Heart left ventricle (tissue), 16 donors: Measurements from ENCODE around the gene SLC2A4. TPM values are rescaled to one million over a fixed set of nuclear protein-coding genes. Genes with fewer than 3 reads are reported as not detected.

ENCODE experiments used
- ATAC-seq, 4 donors: fragments of 200-7000 bp; cut with Tn5 transposase; one replicate each; pipeline ENCODE4 v1.9.1; 2020 to 2022; ENCODE audit warnings: moderate library complexity in 4 of 4, mild to moderate bottlenecking in 3 of 4, moderate number of reproducible peaks in 1 of 4
- DNase-seq, 5 donors: peaks; one replicate each; pipeline ENCODE4 v3.0.0-alpha.2; 2020
- H3K27ac ChIP-seq, 12 donors: fragments of 200-600 bp; sonication (generic) in 4 of 12; one replicate each; pipeline versions ENCODE4 v1.5.0 to v1.8.0; 2016 to 2022; ENCODE audit warnings: mild to moderate bottlenecking in 2 of 12
- H3K27me3 ChIP-seq, 9 donors: fragments of 200-600 bp; sonication (generic) in 2 of 9; one replicate each; pipeline versions ENCODE4 v1.5.1 to v1.8.0; 2016 to 2022; ENCODE audit warnings: mild to moderate bottlenecking in 3 of 9
- H3K36me3 ChIP-seq, 9 donors: fragments of 200-600 bp; sonication (generic) in 2 of 9; one replicate each; pipeline versions ENCODE4 v1.5.0 to v1.8.0; 2018 to 2022; ENCODE audit warnings: mild to moderate bottlenecking in 2 of 9
- H3K4me1 ChIP-seq, 12 donors: fragments of 200-600 bp; sonication (generic) in 4 of 12; one replicate each; pipeline versions ENCODE4 v1.5.0 to v1.8.0; 2016 to 2022; ENCODE audit warnings: mild to moderate bottlenecking in 3 of 12
- H3K4me3 ChIP-seq, 12 donors: fragments of 200-600 bp; sonication (generic) in 4 of 12; one replicate each; pipeline versions ENCODE4 v1.5.0 to v1.8.0; 2017 to 2022; ENCODE audit warnings: mild to moderate bottlenecking in 9 of 12, moderate library complexity in 4 of 12
- H3K9me3 ChIP-seq, 12 donors: fragments of 200-600 bp; sonication (generic) in 4 of 12; one replicate each; pipeline versions ENCODE4 v1.5.0 to v1.8.0; 2016 to 2022; ENCODE audit warnings: mild to moderate bottlenecking in 1 of 12
- CTCF ChIP-seq, 12 donors: fragments of 200-600 bp; sonication (generic) in 4 of 12; IDR thresholded peaks; one replicate each; pipeline versions ENCODE4 v1.5.0 to v1.8.0; 2018 to 2022; ENCODE audit warnings: antibody characterized with exemption in 12 of 12, mild to moderate bottlenecking in 5 of 12
- POLR2A ChIP-seq, 2 donors: fragments of 450-650 bp; IDR thresholded peaks; one replicate each; pipeline ENCODE4 v1.6.1; 2017; ENCODE audit warnings: antibody characterized with exemption in 2 of 2, mild to moderate bottlenecking in 2 of 2, moderate library complexity in 2 of 2
- WGBS, 4 donors: extraction: QIAGEN DNeasy Blood & Tissue Kit in 2 of 4; methylation state at CpG; one replicate each; pipeline versions ENCODE4 v1.1.5 to v1.1.7; 2013 to 2018; 5-methylcytosine and 5-hydroxymethylcytosine counted together
- intact Hi-C, 10 donors: fragments of 100-400 bp; cut with DNase I; formaldehyde crosslinking; loops; one replicate each; pipeline versions ENCODE4 v1.11.1 to v1.14.2; 2022
- polyA plus RNA-seq, 2 donors: library from polyadenylated mRNA; stranded (reverse); fragments of 200-250 nt; gene quantifications; one replicate each; pipeline ENCODE4 v1.2.3, GENCODE V29; 2013
- total RNA-seq, 9 donors: library from RNA; depleted of rRNA in 2 of 9; stranded (reverse); fragments of >200 nt in 2 of 9; fragmentation: NEBNext Ultra II Directional in 3 of 9; extraction: Animal tissue kit (Norgen Biotek cat#: 25700) in 3 of 9; gene quantifications; one replicate each; pipeline versions ENCODE4 v1.1.0 to v1.2.4, GENCODE V29; 2016 to 2023
- donor health status: ischemic (EF 13 %, LVEDD 7.1; RV severe dilation, severe dysfunction).
- donor health status: healthy with polysubstance abuse.
- donor health status: DM: no; HTN: yes; CAD: no.
- donor health status: DM: no; HTN: no; CAD: no.
- donor health status: ischemic (EF 25% LVEDD 6.9; RV normal size, moderate dysfunction).
- donor health status: ischemic (EF 25% LVEDD 5.7; RV mildly dilated, moderate dysfunction).
- donor health status: healthy.
- donor health status: DM: yes; HTN: yes; CAD: no.
- donor health status: ischemic (EF 35%, LVEDD 5.7; RV mildly dilated, moderate dysfunction).
- donor health status: nonischemic (EF 11% LVEDD 7.7; RV severe dilation, severe dysfunction).
- donor health status: DM: yes; HTN: yes; CAD: no.
- donor health status: PGD.
- donor health status: ischemic (EF 29% LVEDD 5.4; RV normal size, mild dysfunction).
- donor health status: nonischemic (EF 23%, LVEDD 6.1; RV moderate dilation, normal function).

Gene SLC2A4
- total and polyA plus RNA-seq, 11 donors = 48.5 to 184 (median 157) TPM

- Histone ChIP-seq H3K36me3 (peaks cover 0 to 36% (median 32%) of the 10 kb centered on the region in 9 donors), H3K4me3 (no peak overlapping the region), H3K27me3 (no peaks in the 10 kb centered on the region), H3K9me3 (no peaks in the 10 kb centered on the region), H3K4me1 (peaks cover 8 to 43% (median 32%) of the 10 kb centered on the region in 12 donors), H3K27ac (no peak overlapping the region)
- ATAC-seq (no peak), DNase-seq (peak in 1 of 5 donors; percentile 23)
- intact Hi-C loops = loop anchor here in 2 of 10 donors (5.0 to 10.0 kb wide), 3 partner anchors 34 to 598 kb away; partner anchors contain the start of gene CD68 (in 1 of the 2)
- WGBS, 4 donors = 88 to 93% (median 91%) methylated on average over 5 of the region's 5 CpGs
- TF ChIP-seq POLR2A (IDR thresholded peaks at IDR 0.05) (no peak), CTCF (IDR thresholded peaks at IDR 0.05) (no peak)
These were observed 34.7 kb upstream of the SLC2A4 start for GRCh38 chr17:7246779-7247178.

- Histone ChIP-seq H3K27ac (peak overlapping the region in 10 of 12 donors; percentile 10 to 98 (median 35)), H3K9me3 (no peaks in the 10 kb centered on the region), H3K4me1 (peaks cover 8 to 47% (median 36%) of the 10 kb centered on the region in 12 donors), H3K27me3 (no peaks in the 10 kb centered on the region), H3K36me3 (peaks cover 0 to 38% (median 35%) of the 10 kb centered on the region in 9 donors), H3K4me3 (peak overlapping the region in 2 of 12 donors; percentile 98)
- no peak for DNase-seq
- TF ChIP-seq CTCF (IDR thresholded peaks at IDR 0.05) (no peak), POLR2A (IDR thresholded peaks at IDR 0.05) (no peak)
- no peak for ATAC-seq
- WGBS, 4 donors = 49 to 58% (median 55%) methylated on average over 4 of the region's 4 CpGs
- intact Hi-C loops = loop anchor here in 2 of 10 donors (5.0 to 10.0 kb wide), 3 partner anchors 36 to 596 kb away; partner anchors contain the start of gene CD68 (in 1 of the 2)
These were observed 32.7 kb upstream of the SLC2A4 start for GRCh38 chr17:7248796-7249195.

GRCh38 chr17:7249214-7249613 lies 32.3 kb upstream of the SLC2A4 start:
- H3K36me3 ChIP-seq = peaks cover 0 to 38% (median 34%) of the 10 kb centered on the region in 9 donors
- H3K27me3 ChIP-seq = no peaks in the 10 kb centered on the region
- H3K27ac ChIP-seq = peak overlapping the region in 10 of 12 donors; percentile 10 to 98 (median 35)
- WGBS, 4 donors = 61 to 75% (median 68%) methylated on average over 6 of the region's 6 CpGs
- no peaks in the 10 kb centered on the region for H3K9me3 ChIP-seq
- H3K4me3 ChIP-seq = peak overlapping the region in 4 of 12 donors; percentile 90 to 98 (median 97)
- DNase-seq (no peak), ATAC-seq (no peak)
- intact Hi-C loops = loop anchor here in 2 of 10 donors (5.0 to 10.0 kb wide), 3 partner anchors 37 to 596 kb away; partner anchors contain the start of gene CD68 (in 1 of the 2)
- TF ChIP-seq CTCF (IDR thresholded peaks at IDR 0.05) (no peak), POLR2A (IDR thresholded peaks at IDR 0.05) (no peak)
- peaks cover 8 to 46% (median 36%) of the 10 kb centered on the region in 12 donors for H3K4me1 ChIP-seq

- 72 to 82% (median 81%) methylated on average over 7 of the region's 7 CpGs for WGBS, 4 donors
- H3K27ac ChIP-seq = peak overlapping the region in 9 of 12 donors; percentile 6 to 99 (median 98)
- peaks cover 0 to 38% (median 34%) of the 10 kb centered on the region in 9 donors for H3K36me3 ChIP-seq
- H3K4me3 ChIP-seq = peak overlapping the region in 9 of 12 donors; percentile 86 to 100 (median 96)
- TF ChIP-seq CTCF (IDR thresholded peaks at IDR 0.05) (no peak), POLR2A (IDR thresholded peaks at IDR 0.05) (no peak)
- H3K4me1 ChIP-seq = peaks cover 8 to 46% (median 37%) of the 10 kb centered on the region in 12 donors
- no peaks in the 10 kb centered on the region for H3K27me3 ChIP-seq
- DNase-seq (no peak), ATAC-seq (no peak)
- intact Hi-C loops = loop anchor here in 3 of 10 donors (5.0 to 10.0 kb wide), 4 partner anchors 38 to 595 kb away; partner anchors contain the start of genes CD68 (in 2 of the 3) and EIF5A (in 1 of the 3)
- no peaks in the 10 kb centered on the region for H3K9me3 ChIP-seq
These were observed 31.7 kb upstream of the SLC2A4 start for GRCh38 chr17:7249830-7250229.
